ENCODE results near the gene TARS1. TPM values are rescaled to one million over a fixed set of nuclear protein-coding genes. Genes with fewer than 3 reads are reported as not detected.

The TARS1 gene
- total RNA-seq, 1 donor from 2014 or later = 66.1 TPM

DNA sequence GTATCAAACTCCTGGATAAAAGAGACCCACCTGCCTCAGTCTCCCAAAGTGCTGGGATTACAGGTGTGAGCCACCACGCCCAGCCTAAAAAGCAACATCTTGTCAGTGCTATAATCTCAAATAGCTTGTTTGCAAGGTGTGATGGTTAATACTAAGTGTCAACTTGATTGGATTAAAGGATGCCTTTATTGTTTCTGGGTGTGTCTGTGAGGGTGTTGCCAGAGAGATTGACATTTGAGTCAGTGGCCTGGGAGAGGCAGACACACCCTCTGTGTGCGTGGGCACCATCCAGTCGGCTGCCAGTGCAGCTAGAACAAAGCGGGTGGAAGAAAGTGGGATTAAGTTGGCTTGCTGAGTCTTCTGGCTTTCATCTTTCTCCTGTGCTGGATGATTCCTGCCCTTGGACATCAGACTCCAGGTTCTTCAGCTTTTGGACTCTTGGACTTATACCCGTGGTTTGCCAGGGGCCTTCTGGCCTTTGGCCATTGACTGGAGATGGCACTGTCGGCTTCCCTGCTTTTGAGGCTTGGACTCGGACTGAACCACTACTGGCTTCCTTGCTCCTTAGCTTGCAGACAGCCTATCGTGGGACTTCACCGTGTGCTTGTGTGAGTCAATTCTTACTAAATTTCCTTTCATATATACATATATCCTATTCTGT lies 28.1 kb downstream of the TARS1 start:
- H3K4me1 ChIP-seq = no peaks in the 10 kb centered on the region
- H3K27ac ChIP-seq (replicated peaks) = no peak overlapping the region
- no peaks in the 10 kb centered on the region for H3K9me3 ChIP-seq (replicated peaks)
- no peaks in the 10 kb centered on the region for H3K27me3 ChIP-seq (ENCODE audit: low read depth)
- intact Hi-C loops (cut with micrococcal nuclease) = no loop called here
- no peak overlapping the region for H3K4me3 ChIP-seq
- DNase-seq = no peak
- H3K36me3 ChIP-seq = peaks cover 90% of the 10 kb centered on the region
- TF ChIP-seq, protein P1, sequence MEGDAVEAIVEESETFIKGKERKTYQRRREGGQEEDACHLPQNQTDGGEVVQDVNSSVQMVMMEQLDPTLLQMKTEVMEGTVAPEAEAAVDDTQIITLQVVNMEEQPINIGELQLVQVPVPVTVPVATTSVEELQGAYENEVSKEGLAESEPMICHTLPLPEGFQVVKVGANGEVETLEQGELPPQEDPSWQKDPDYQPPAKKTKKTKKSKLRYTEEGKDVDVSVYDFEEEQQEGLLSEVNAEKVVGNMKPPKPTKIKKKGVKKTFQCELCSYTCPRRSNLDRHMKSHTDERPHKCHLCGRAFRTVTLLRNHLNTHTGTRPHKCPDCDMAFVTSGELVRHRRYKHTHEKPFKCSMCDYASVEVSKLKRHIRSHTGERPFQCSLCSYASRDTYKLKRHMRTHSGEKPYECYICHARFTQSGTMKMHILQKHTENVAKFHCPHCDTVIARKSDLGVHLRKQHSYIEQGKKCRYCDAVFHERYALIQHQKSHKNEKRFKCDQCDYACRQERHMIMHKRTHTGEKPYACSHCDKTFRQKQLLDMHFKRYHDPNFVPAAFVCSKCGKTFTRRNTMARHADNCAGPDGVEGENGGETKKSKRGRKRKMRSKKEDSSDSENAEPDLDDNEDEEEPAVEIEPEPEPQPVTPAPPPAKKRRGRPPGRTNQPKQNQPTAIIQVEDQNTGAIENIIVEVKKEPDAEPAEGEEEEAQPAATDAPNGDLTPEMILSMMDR (IDR thresholded peaks at IDR 0.05; ENCODE audit: borderline replicate concordance) = no peak

DNA sequence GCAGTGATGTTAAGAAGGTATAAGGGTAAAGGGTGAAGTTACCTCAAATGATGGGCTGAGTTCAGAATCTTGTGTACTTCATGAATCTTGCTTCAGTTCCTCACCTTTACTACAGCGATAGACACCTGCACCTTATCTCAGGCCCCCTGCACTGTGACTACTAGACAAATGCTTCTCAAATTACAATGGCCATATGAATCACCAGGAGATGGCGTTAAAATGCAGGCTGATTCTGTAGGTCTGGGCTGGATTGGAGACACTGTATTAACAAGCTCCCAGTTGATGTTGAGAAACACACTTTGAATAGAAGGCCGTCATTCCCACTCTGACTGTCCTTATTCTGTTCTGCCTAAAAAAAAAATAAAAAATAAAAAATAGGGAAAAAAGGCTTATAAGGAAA lies 29.8 kb downstream of the TARS1 start:
- intact Hi-C loops (cut with micrococcal nuclease) = no loop called here
- Histone ChIP-seq H3K36me3 (peaks cover 90% of the 10 kb centered on the region), H3K9me3 (replicated peaks) (no peaks in the 10 kb centered on the region), H3K27me3 (ENCODE audit: low read depth) (no peaks in the 10 kb centered on the region), H3K4me1 (no peaks in the 10 kb centered on the region), H3K27ac (replicated peaks) (no peak overlapping the region), H3K4me3 (no peak overlapping the region)
- DNase-seq = no peak
- TF ChIP-seq, protein P1 (IDR thresholded peaks at IDR 0.05; ENCODE audit: borderline replicate concordance) = peak; percentile 35

DNA sequence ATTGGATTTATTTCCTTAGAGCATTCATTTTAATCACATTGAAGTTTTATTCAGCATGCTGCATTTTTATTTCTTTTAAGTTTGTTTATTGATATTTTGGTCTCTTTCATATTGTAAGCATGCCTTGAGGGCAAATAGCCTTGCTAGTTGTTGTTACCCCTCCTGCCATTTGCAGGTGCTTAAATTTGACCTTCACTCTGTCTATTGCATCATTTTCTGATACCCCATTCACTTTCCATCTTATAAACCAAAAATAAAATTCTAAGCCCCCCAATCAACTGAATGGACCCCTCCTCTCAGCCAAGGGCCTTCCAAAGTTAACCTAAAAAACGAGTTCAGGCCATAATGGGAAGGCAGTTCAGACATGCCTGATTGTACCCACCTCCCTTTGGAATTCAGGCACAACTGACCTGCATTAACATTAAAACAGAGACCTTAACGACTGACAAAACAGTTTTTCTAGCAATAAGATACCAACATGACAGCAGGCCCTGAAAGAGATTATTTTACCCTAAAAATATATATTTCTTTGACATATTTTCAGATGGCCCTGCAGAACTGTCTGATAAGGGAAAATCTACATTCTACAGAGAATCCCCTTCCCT lies 32.1 kb downstream of the TARS1 start:
- H3K4me3 ChIP-seq = no peak overlapping the region

DNA sequence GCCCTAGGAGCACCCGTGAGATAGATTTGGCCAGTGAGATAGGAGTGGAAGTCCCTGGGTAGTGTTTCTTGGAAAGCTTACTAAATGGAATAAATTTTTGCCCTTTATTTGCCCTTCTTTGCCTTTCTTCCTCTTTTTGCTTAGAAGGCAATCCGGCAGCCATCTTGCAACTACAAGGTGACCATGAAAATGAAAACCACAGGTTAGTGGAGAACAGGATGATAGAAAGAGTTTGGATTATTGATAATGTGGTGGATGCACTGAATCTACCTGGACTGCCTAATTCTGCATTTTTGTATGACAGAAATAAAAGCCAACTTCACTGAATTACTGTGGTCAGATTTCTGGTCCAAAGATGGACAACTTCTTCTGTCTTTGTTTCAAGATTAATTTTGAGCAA lies 33.2 kb downstream of the TARS1 start:
- Histone ChIP-seq H3K4me3 (no peak overlapping the region), H3K27ac (replicated peaks) (no peak overlapping the region), H3K27me3 (ENCODE audit: low read depth) (no peaks in the 10 kb centered on the region), H3K36me3 (peaks cover 83% of the 10 kb centered on the region), H3K9me3 (replicated peaks) (no peaks in the 10 kb centered on the region), H3K4me1 (no peaks in the 10 kb centered on the region)
- intact Hi-C loops (cut with micrococcal nuclease) = no loop called here
- DNase-seq = no peak
- TF ChIP-seq, protein P1 (IDR thresholded peaks at IDR 0.05; ENCODE audit: borderline replicate concordance) = no peak

More for the DNA sequence above, 32.1 kb downstream of the TARS1 start:
- Histone ChIP-seq H3K27me3 (ENCODE audit: low read depth) (no peaks in the 10 kb centered on the region), H3K36me3 (peaks cover 91% of the 10 kb centered on the region), H3K4me1 (no peaks in the 10 kb centered on the region), H3K27ac (replicated peaks) (no peak overlapping the region), H3K9me3 (replicated peaks) (no peaks in the 10 kb centered on the region)
- DNase-seq = no peak
- TF ChIP-seq, protein P1 (IDR thresholded peaks at IDR 0.05; ENCODE audit: borderline replicate concordance) = no peak
- intact Hi-C loops (cut with micrococcal nuclease) = no loop called here

DNA sequence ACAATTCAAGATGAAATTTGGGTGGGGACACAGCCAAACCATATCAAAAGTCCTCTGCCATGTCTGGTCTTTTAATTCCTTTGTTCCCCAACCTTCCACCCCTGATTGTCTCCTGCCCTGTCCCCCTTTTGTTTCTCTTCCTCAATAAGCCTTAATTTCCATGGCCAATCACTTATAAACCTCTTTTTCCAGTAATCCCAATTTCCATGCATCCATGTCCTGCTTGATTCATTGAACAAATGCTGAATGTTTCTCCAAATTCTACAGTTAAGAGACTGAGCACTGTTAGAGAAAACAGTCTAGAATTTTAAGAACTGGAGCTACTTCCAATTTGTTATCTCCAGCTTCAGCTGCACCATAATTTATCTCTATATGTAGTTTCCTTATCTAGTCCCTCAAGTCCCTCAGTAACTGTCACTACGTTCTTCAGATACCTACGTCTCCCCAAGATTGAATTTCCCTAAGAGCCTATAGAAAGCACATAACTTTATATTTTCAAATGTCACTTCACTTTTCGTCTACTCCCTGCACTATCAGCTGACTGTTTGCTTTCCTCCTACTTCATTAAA lies 34.2 kb downstream of the TARS1 start:
- peaks cover 79% of the 10 kb centered on the region for H3K36me3 ChIP-seq

More for the DNA sequence above, 34.2 kb downstream of the TARS1 start:
- H3K9me3 ChIP-seq (replicated peaks) = no peaks in the 10 kb centered on the region
- TF ChIP-seq, protein P1 (IDR thresholded peaks at IDR 0.05; ENCODE audit: borderline replicate concordance) = no peak
- H3K4me3 ChIP-seq = no peak overlapping the region
- no peak for DNase-seq
- H3K27me3 ChIP-seq (ENCODE audit: low read depth) = no peaks in the 10 kb centered on the region
- H3K27ac ChIP-seq (replicated peaks) = no peak overlapping the region
- intact Hi-C loops (cut with micrococcal nuclease) = no loop called here
- H3K4me1 ChIP-seq = no peaks in the 10 kb centered on the region
